Activated CD4-positive, CD25-positive, alpha-beta regulatory T cell treated with anti-CD3 and anti-CD28 coated beads, Interleukin-2, amount 50 U/mL, for 72 hours (primary cell): ENCODE measurements around the gene IRF2BPL.

Source experiments
- DNase-seq: peaks from one replicate; pipeline ENCODE4 v3.0.0; 2021

Gene IRF2BPL

GRCh38 chr14:77053046-77053841 is 24.7 kb upstream of the IRF2BPL start:
- peak; percentile 82 for DNase-seq

GRCh38 chr14:77052281-77053044 is 24.0 kb upstream of the IRF2BPL start:
- DNase-seq, result no peak

GRCh38 chr14:77051116-77051515 is 22.6 kb upstream of the IRF2BPL start:
- no peak for DNase-seq

- DNase-seq, result no peak
These were observed 18.2 kb upstream of the IRF2BPL start for GRCh38 chr14:77046721-77047120.

- no peak for DNase-seq
These were observed 17.0 kb upstream of the IRF2BPL start for GRCh38 chr14:77045238-77046162.

GRCh38 chr14:77044783-77045237 is 16.3 kb upstream of the IRF2BPL start:
- DNase-seq, result no peak

GRCh38 chr14:77043984-77044485 is 15.5 kb upstream of the IRF2BPL start:
- DNase-seq, result no peak

GRCh38 chr14:77043177-77043983 is 14.9 kb upstream of the IRF2BPL start:
- peak; percentile 36 for DNase-seq

- no peak for DNase-seq
These were observed 13.5 kb upstream of the IRF2BPL start for GRCh38 chr14:77041881-77042545.

- DNase-seq, result peak; percentile 36
These were observed 12.5 kb upstream of the IRF2BPL start for GRCh38 chr14:77040741-77041653.

- DNase-seq, result peak; percentile 86
These were observed 11.7 kb upstream of the IRF2BPL start for GRCh38 chr14:77040059-77040740.

- DNase-seq, result no peak
These were observed 11.0 kb upstream of the IRF2BPL start for GRCh38 chr14:77039285-77040058.

GRCh38 chr14:77037938-77038568 is 9.5 kb upstream of the IRF2BPL start:
- peak; percentile 38 for DNase-seq

- no peak for DNase-seq
These were observed 8.9 kb upstream of the IRF2BPL start for GRCh38 chr14:77037215-77037937.

GRCh38 chr14:77036484-77037214 is 8.1 kb upstream of the IRF2BPL start:
- no peak for DNase-seq

- no peak for DNase-seq
These were observed 6.8 kb upstream of the IRF2BPL start for GRCh38 chr14:77035267-77035666.
